Glomerular endothelial cell (primary cell): ENCODE data around the gene CALD1. TPM values are rescaled to one million over a fixed set of nuclear protein-coding genes. Genes with fewer than 3 reads are reported as not detected.

Experiments
- DNase-seq: peaks from one replicate; pipeline ENCODE4 v3.0.0-alpha.2; 2011; ENCODE audit warnings: low read depth, low spot score; ENCODE audit errors: extremely low read depth
- total RNA-seq: library from RNA; depleted of rRNA; stranded (reverse); fragments of >200 nt; gene quantifications from 2 replicates; pipeline ENCODE4 v1.2.3, GENCODE V29; 2015

The CALD1 gene
- total RNA-seq, 1 donor from 2014 or later, result 251 TPM

DNA sequence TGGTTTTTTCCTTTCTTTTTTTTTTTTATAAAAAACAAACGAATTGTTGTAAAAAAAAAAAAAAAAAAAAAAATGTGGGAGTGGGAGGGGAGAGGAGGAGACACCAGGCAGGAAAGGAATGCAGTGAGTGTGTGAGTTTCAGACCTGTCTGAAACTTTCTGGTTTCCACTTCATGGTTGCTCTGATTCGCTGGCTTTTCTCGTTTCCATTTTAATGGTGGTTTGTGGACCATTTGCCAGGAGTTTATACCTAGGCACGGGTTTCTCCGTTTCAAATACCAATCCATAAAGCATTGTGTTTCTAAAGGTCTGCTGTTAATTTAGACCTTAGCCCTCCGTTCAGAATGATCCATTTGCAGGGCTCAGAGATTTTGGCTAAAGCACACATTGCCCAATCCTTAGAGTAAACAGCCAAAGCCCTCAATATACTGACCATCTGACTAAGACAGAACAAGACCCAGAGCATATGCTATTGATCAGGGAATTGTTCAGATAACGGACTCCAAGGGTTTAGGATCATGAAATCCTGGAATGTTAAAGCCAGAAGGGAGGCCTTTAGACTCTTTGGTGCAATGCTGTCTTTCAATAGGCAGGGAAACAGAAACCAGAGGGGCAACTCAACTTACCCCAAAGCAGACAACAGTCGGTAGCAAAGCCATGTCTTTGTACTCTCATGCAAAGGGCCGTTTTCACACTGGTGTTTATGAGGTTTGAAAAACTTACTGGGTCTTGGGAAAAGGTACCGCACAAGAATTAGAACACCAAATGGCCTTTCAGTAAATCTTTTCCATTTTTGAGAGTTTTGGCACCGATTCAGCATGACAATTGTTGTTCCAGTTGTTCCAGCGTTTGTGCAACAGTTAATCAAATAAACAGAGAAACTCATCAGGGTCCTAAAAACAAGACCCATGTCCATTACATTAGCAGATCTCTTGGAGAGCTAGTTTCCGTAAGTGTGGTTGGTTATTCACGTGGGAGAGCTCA is 112.6 kb downstream of the CALD1 start:
- no peak for DNase-seq

DNA sequence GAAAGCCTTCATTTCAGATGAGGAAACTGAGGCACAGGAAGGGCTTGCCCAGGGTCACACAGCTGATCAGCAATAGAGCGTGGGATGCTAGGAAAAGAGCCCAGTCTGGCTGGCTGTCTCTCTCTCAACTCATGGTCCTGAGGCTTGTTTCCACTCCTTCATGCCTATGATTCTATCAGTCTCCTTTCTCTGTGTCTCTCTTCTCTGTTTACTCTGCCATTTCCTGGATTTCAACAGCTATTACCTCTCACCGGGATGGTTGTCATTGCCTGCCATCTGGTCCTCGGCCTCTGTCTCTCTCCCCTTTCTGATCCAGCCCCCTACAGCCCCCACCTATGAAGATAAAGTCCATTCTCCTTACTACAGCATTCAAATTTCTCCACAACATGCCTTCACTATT is 113.5 kb downstream of the CALD1 start:
- no peak for DNase-seq

DNA sequence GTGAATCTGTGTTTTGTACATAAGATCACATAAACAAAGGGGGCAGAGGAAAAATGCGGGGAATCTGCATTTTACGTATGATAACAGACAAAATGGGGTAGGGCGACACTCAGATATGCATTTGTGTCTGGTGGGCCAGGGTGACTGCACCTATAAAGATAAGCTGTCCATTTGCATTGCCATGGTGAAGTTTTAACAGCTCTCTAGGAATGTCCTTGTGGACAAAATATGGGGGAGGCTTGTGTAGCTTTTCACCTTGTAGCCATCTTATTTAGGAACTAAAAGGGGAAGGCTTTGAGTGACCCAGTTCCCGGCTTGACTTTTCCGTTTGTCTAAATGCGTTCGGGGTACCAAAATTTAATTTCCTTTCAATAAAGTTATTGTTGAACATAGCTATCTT is 114.5 kb downstream of the CALD1 start:
- DNase-seq, result no peak

DNA sequence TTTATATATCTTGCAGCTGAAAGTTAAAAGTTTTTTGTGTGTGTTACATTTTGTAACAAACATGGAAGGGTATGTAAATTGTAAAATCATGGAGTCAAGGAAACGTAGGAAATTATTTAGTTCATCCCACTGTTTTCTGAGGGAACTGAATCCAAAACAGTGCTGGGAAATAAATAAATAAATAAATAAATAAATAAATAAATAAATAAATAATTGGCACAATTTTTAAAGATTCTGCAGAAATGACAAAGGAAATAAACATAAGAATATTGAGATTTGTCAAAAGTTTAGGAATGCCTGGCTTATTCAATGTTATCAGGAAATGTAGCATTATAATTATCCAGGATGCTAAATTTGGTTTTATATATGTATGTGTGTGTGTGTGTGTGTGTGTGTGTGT is 115.5 kb downstream of the CALD1 start:
- DNase-seq, result no peak

DNA sequence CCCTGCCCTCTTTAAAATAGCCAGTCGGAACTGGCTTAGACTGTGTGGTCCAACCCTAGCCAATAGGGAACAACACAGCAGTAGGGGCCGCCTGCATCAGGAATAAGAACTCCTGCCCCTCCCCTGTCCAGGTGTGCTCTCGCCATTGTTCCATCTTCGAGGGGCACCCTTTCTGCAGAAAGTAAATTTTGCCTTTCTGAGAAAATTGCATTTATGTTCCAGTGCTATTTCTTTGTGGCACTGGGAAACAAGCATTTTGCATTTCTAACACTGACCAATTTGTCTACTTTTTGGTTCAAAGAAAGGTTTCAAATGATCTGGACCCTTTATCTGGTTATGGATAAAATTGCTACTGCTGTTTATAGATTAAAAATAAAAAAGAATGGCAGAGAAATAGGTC is 116.6 kb downstream of the CALD1 start:
- no peak for DNase-seq

DNA sequence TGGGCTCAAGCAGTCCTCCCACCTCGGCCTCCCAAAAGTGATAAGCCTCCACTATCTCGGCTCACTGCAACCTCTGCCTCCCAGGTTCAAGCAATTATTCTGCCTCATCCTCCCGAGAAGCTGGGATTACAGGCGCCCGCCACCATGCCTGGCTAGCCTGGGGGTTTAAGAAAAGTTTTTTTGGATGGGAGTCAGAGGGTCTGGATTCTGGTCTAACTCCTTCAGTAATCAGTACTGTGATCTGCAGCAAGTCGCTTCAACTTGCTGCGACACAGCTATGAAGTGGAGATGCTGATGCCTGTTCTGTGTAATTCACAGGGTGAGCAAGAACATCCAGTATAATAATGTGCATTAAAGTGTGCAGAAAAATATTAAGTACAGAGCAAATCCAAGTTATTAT is 118.5 kb downstream of the CALD1 start:
- DNase-seq, result no peak

DNA sequence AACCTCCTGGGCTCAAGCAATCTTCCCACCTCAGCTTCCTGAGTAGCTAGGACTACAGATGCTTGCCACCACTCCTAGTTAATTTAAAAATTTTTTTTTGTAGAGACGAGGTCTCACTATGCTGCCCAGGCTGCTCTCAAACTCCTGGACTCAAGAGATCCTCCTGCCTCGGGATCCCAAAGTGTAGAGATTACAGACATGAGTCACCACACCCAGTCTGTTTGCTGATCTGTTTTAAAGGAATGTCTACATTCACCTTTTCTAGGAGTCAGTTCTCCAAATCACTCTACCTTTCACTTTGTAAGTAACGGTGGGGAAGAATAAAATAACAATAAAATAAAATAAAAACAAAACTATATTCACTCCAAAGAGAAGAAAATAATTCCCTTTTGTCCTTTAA is 120.3 kb downstream of the CALD1 start:
- DNase-seq, result no peak

DNA sequence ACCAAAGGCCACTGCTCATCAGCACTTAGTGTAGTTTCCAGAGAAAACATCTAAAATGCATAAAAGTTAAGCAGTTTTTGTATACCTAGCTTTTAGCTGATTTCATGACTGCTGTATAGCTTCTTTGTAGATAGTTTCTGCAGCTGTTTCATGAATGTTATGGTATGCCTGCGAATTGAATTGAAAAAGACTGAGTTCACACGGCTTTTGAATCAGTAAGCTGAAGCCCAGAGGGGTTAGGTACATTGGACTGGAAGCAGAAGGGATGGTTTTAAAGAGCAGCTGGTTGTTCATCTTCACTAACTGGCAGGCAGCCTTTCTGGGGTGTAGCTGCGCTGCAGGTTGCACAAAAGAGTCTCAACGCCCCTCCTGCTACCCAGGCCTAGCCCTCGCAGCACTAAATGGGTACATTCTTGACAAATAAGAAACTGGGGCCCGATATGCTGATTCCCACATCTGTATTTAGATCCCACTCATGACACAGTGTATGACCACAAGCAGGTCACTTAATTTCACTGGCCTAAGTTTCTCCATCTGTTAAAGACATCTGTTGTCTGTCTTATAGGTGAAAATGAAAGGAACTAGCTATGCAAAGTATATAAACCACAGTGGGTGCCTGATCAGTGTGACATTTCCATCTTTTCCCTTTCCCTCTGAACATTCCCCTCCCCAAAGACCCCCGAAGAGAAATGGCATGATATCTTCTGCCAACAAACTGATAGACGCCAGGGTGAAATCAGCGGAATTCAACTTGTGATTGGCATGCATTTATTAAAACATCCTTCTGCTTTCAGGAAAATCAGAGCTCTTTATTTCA is 120.9 kb downstream of the CALD1 start:
- no peak for DNase-seq

DNA sequence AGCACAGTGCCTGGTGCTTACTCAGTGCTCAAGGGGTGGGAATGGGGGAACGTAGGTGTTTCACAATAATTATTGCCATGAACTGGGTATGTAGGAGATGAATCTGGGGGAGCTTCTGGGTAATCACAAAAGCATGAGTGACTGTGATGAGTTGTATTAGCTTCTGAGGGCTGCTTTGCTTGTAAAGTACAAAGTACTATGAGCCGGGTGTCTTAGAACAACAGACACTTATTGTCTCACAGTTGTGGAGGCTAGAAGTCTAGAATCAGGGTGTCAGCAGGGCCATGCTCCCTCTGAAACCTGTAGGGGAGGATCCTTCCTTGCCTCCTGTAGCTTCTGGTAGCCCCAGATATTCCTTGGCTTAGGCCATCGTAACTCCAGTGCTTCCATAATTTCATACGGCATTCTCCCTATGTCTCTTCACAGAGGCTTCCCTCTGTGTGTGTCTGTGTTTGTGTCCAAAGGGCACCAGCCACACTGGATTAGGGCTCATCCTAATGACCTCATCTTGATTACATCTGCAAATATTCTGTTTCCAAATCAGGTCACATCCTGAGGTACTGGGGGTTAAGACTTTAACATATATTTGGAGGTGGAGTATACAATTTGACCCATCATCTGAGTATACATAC is 122.1 kb downstream of the CALD1 start:
- DNase-seq, result no peak

DNA sequence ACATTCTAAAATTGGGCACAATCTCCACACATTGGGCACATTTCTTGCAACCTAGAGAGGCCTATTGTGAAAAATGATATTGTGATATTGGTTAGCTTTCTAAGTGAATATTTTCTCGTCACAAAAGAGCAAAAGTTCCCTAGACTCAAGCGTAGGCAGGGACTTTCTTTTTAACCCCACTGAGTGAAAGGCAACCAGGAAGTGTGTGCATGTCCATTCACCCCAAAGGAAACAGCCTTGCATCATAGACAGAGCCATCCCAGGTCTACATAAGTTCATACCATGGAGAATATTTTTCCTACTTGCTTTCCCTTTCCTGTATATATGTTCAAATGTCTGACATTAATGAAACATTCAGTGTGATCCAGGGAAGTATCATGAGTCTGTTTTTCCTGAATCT is 122.6 kb downstream of the CALD1 start:
- no peak for DNase-seq

DNA sequence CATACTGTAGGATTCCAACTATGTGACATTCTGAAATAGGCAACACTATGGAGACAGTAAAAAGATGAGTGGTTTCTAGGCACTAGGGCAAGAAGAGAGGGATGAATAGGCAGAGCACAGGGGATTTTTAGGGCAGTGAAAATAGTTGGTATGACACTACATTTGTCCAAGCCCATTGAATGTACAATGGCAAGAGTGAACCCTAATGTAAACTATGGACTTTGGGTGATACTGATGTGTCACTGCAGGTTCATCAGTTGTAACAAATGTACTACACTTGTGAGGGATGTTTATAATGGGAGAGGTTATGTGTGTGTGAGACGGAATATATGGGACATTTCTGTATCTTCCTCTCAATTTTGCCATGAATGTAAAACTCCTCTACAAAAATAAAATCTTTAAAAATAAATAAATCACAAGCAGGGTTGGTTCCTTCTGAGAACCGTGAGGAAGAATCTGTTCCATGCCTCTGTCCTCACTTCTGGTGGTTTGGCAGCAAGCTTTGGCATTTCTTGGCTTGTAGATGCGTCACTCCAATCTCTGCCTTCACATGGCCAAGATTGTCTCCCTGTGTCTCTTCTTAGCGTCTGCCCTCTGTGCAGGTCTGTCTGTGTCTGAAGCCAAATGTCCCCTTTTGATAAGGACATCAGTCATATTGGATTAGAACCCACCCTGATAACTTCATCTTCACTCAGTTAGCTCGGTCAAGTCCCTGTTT is 123.8 kb downstream of the CALD1 start:
- no peak for DNase-seq

DNA sequence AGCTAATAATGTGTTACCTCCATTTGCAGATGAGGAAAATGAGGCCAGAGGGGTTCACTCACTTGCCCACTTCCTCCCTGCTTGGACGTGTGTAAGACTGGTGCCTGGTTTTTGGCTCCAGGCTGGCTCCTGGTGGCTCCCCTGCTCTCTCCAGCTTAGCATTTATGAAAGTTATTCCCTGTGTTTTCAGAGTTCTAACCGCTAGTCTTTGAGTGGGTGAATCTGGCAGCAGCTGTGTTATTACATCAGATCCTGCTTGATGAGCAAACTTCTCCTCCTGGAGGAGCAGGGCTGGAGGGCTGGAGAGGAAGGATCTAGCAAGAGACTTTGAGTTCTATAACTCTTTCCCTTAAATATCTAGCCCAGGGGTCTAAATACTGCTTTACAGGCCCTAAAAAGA is 125.9 kb downstream of the CALD1 start:
- DNase-seq, result no peak

DNA sequence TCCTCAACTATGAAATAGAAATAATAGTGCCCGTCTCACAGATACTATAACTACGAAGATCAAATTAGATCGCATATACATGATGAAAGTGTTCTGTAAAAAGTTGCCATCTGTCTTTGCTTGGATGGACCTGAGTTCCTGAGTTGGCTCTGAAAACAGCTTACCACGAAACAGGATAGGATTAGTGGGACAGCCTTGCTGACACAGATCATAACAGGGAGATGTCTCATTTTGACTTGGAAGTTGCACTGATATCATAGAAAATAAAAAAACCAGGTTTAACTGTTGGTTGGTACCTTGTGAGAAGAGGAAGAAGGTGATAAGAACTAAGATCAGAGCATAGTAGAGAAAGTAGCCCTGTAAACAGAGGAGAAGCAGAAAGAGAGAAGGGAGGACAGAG is 127.6 kb downstream of the CALD1 start:
- DNase-seq, result no peak

DNA sequence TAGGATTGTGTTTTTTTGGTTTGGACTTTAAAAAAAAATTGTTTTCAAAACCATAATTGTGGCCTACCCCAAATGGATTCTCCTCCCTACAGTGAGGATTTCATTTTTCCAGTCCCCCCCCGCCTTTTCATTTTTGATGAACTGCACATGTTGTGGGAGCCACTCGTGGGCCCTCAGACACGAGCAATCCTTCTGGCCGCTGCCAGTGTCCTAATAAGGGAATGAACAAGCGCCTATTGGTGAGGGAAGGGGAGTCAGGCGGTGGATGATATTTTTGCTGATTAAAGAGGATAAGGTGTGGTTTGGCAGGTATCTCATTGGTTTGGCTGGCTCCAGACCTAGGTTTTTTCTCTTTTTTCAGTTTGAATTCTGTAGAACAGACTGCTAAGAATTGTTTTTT is 128.2 kb downstream of the CALD1 start:
- DNase-seq, result no peak

DNA sequence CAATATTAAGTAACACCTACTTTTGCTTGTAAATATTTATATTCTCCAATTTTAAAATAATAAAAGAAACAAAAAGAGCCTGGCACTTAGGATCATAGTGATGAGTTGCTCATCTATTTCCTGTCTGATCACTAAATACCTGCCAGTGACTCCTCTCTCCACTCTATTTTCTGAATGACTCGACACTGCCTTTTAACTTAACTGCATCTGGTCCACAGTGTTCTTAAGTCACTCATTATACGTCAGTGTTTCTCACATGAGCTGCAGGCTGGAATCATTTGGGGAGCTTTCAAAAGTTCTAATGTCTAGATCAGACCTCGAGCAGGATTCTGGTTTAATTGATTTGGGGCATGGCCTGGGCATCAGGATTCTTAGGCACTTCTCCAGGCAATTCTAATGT is 128.9 kb downstream of the CALD1 start:
- DNase-seq, result no peak

DNA sequence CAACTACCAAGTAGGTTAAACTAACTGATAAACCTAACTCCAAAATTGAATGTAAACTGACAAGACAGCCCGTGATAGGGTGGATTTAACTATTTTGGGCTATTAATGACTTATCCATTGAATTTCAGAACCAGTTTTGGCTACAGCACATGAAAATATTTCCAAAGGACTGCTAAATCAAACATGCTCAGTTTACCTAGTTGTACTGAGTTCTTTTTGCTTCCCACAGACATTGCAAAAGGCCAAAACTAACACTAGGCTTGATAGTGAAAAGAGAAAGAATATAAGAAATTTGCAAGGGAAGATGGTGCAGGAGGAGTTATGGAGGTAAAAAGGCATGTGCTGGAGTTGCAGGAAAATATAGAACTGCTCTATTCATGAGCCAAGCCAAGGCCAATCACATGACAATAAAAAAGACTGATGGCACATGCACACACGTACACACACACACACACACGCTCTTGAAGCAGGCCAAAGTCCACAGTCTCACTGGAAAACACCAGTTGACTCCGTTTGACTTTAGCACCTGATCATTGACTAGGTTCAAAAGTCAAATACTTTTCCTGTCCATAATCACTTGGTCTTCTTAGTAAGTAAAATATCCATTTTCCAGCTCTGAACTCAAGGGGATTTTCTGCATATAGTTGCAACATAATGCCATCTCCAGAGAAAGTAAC is 130.9 kb downstream of the CALD1 start:
- no peak for DNase-seq

DNA sequence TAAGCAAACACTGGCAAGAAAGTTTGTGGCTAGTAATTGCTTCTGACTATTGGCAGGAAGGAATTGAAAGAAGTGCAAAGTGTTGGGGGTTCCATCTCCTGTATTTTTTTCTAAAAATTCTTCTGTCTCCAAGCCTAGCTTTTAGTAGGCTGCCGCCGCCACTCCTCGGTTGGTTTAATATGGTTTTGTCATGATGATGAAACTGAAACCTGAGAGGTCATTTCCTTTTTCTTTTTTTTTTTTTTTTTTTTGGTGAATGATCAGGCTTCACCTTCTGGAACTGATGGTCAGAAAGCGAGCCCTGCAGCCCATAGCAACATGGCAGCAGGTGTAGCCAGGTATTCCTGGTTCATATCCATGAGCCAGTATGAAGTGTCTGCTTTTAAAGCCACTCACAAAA is 131.5 kb downstream of the CALD1 start:
- no peak for DNase-seq

DNA sequence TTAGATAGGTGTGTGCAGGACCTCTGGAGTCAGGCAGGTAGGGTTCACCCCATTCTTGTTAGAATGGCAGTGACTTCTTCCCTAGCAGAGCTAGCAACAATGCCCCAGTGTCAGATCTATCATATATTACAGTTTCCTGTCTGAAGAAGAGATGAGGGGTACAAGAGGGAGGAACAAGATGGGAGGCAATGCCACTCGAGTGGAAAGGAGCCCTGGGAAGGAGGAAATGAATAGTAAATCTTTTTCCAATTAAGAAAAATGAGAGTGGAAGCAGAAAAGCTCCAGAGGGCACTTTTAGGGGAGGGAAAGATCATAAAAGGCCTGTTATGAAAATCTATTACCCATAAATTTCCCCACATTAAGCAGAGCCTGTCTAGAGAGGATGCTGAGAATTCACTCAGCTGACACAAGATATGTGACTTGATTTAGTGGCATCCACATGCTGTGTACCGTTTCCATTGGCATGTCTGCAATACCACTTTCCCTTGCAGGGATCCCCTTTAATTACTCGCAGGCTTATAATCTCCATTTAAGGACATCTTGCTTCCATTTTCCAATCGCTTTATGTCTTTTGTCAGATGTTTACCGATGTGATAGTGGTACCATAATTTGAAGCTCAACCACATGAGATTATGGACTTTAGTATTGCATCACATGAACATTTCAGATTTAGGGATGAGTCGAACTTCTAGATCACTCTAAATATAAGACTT is 136.9 kb downstream of the CALD1 start:
- no peak for DNase-seq

DNA sequence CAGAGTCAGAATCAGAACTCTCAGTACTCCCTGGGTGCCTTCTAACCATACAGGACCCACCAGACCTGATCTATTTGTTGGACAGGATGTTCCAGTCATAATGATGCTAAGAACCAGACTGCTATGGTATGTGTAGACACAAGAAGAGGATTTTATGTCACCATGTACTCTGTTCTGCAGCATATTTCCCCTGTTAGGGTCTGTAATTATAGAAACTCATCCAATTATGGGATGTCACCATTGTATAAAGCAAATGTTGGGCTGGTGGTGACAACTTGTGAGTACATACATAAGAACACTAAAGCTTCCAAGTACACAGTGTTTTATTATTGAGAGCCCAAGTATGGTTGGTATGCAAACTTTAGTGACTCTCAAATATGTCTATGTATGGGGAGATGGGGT is 139.8 kb downstream of the CALD1 start:
- no peak for DNase-seq
